Stomach (tissue), 4 donors: Measurements from ENCODE around the gene TCP11.

Source experiments
- CTCF ChIP-seq, 7 experiments: fragments of 450-650 bp in 4 of 7; fragments of 200-600 bp in 3 of 7; sonication (generic) in 3 of 7; IDR thresholded peaks; one replicate each; pipeline ENCODE4 v1.5.1; 2016 to 2019; ENCODE audit warnings: antibody characterized with exemption in 7 of 7, control low read depth in 2 of 7, mild to moderate bottlenecking in 1 of 7
- EP300 ChIP-seq: sonication (generic); formaldehyde crosslinking; IDR thresholded peaks from one replicate; pipeline ENCODE4 v1.6.1; 2017; ENCODE audit warnings: antibody characterized with exemption
- POLR2AphosphoS5 ChIP-seq, 3 donors: sonication (generic); formaldehyde crosslinking; IDR thresholded peaks; one replicate each; pipeline ENCODE4 v1.6.1; 2016; ENCODE audit warnings: antibody characterized with exemption in 3 of 3

GRCh38 chr6:35174088-35174434 lies 32.9 kb upstream of the TCP11 start:
- TF ChIP-seq CTCF (IDR thresholded peaks at IDR 0.05) (no peak), EP300 (no peak), POLR2AphosphoS5 (IDR thresholded peaks at IDR 0.05) (no peak)
